ENCODE measurements around the gene TEX35. TPM values are rescaled to one million over a fixed set of nuclear protein-coding genes. Genes with fewer than 3 reads are reported as not detected.

Gene TEX35
- total RNA-seq, 1 experiment from 2014 or later: not detected

GRCh38 chr1:178496410-178497135, 16.3 kb upstream of the TEX35 start, which contains the start of gene CLEC20A:
TSS of gene CLEC20A (minus strand) at chr1:178496964. CDS start at chr1:178496939, 25 bp downstream.
- DNase-seq (ENCODE audit: low read depth, low spot score): no peak
- Histone ChIP-seq H3K9ac (ENCODE audit: low read length) (no peak within 1 kb of the TSS), H4K20me1 (ENCODE audit: insufficient read depth) (no peaks in the 10 kb centered on the region), H3K4me1 (ENCODE audit: control insufficient read depth in 1 of 2, insufficient read depth in 2 of 2, low read length in 2 of 2) (peaks cover 0 to 7% of the 10 kb centered on the region in 2 experiments; a peak in 1 of 4 replicates), H3K27me3 (ENCODE audit: insufficient read depth, low read length) (no peaks in the 10 kb centered on the region), H3K4me2 (ENCODE audit: low read length) (no peak within 1 kb of the TSS), H3K4me3 (replicated peaks in 1 of 2; ENCODE audit: low read depth in 1 of 2, low read length in 2 of 2) (no peak within 1 kb of the TSS), H3K9me3 (ENCODE audit: control insufficient read depth in 1 of 2, insufficient read depth in 1 of 2, low read depth in 1 of 2, low read length in 2 of 2) (no peaks in the 10 kb centered on the region), H3K9me2 (ENCODE audit: insufficient read depth) (no peaks in the 10 kb centered on the region), H3K27ac (ENCODE audit: low read depth, low read length) (no peak within 1 kb of the TSS), H2AFZ (ENCODE audit: low read depth, low read length, poor library complexity, severe bottlenecking) (no peak within 1 kb of the TSS), H3K79me2 (ENCODE audit: insufficient read depth, low read length) (no peaks in the 10 kb centered on the region), H3K36me3 (ENCODE audit: control insufficient read depth in 1 of 2, insufficient read depth in 2 of 2, low read length in 2 of 2) (no peaks in the 10 kb centered on the region)
- POLR2A ChIA-PET: no interaction called here
- ATAC-seq: no peak
- CTCF ChIA-PET: no interaction called here
- RAD21 ChIA-PET (ENCODE audit: low non-redundant PET in 1 of 2, low total read pairs in 2 of 2, uncharacterized antibody in 2 of 2, unreplicated experiment in 2 of 2): no interaction called here
- no TSS peak for BruUV-seq (replicated peaks)
- intact Hi-C loops (cut with micrococcal nuclease): no loop called here
- no peak for TF ChIP-seq POLR2A (IDR thresholded peaks at IDR 0.05; ENCODE audit: borderline replicate concordance, extremely low read depth, insufficient read depth, insufficient read length)
- no peak for TF ChIP-seq ELF1 (IDR thresholded peaks at IDR 0.05; ENCODE audit: borderline replicate concordance, low read depth)
- no peak for TF ChIP-seq POLR2AphosphoS5 (IDR thresholded peaks at IDR 0.05; ENCODE audit: low read depth, low read length)
- no peak for TF ChIP-seq CEBPB (IDR thresholded peaks at IDR 0.05; ENCODE audit: low read depth)
- no peak for TF ChIP-seq MAX (IDR thresholded peaks at IDR 0.05)
- no peak for TF ChIP-seq CTCF (IDR thresholded peaks at IDR 0.05 in 2 of 3, conservative IDR thresholded peaks at IDR 0.05 in 1 of 3; ENCODE audit: borderline replicate concordance in 1 of 3, insufficient read depth in 1 of 3, low read depth in 2 of 3, low read length in 2 of 3)
- TF ChIP-seq CBX3 (IDR thresholded peaks at IDR 0.05; ENCODE audit: low read depth): no peak
- TF ChIP-seq SP1 (IDR thresholded peaks at IDR 0.05; ENCODE audit: low read depth): no peak
- no peak for TF ChIP-seq SIN3A (IDR thresholded peaks at IDR 0.05; ENCODE audit: low read depth)
- no peak for TF ChIP-seq ZNF274 (IDR thresholded peaks at IDR 0.05; ENCODE audit: low read depth, low read length)
- TF ChIP-seq EZH2 (IDR thresholded peaks at IDR 0.05): no peak
- TF ChIP-seq SRF (IDR thresholded peaks at IDR 0.05; ENCODE audit: low read depth): no peak
- no peak for TF ChIP-seq YY1 (IDR thresholded peaks at IDR 0.05; ENCODE audit: extremely low read depth, insufficient replicate concordance, low read depth, low read length)
- TF ChIP-seq RAD21 (IDR thresholded peaks at IDR 0.05; ENCODE audit: low read depth): no peak
